GM21528 (cell line): ENCODE measurements around the gene YBEY.

Experiments
- ATAC-seq: cut with Tn5 transposase; IDR thresholded peaks from one replicate; pipeline ENCODE4 v1.9.1; 2021; ENCODE audit warnings: mild to moderate bottlenecking, moderate library complexity; ENCODE audit not compliant: unreplicated experiment, low FRiP score

YBEY gene

GRCh38 chr21:46325073-46325912 lies 39.2 kb downstream of the YBEY start:
- peak; percentile 13 for ATAC-seq

DNA sequence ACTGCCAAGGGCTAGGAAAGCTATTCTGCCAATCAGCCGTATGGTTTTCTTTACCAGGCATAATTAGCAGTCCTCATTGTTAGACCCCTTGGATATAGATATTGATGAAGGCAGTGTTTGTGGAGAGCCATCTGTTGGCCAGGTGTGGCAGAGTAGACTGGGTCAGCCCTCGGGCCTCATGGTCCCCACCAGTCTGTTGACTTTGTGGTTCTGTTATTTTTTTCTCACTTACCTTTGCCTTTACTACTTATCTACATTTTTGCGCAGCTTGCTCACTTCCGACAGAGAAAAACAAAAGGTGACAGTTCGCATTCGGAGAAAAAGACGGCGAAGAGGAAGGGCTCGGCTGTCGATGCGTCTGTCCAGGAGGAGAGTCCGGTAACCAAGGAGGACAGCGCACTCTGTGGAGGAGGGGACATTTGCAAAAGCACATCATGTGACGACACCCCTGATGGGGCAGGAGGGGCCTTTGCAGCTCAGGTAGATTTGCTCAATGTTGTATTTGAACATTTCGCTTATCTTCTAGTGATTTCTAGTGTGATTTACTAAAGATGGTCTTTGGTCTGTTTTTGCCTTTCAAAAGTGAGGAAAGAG lies 40.1 kb downstream of the YBEY start:
- ATAC-seq = no peak

GRCh38 chr21:46327711-46328110 lies 41.6 kb downstream of the YBEY start:
- no peak for ATAC-seq

DNA sequence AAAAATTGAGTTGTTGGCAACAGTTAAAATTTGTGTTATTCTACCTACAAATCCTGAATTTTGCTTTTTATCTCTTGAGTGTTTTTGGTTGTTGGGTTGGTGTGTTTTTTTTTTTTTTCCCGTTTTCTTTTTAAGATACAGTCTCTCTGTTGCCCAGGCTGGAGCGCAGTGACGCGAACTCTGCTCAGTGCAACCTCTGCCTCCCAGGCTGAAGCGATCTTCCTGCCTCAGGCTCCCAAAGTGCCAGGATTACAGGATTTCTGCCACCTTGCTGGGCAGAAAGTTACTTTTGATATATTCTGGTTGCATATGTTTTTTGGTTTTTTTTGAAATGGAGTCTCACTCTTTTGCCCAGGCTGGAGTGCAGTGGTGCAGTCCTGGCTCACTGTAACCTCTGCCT lies 42.0 kb downstream of the YBEY start:
- no peak for ATAC-seq

- ATAC-seq = no peak
These were observed 43.7 kb downstream of the YBEY start for GRCh38 chr21:46329796-46330195.

DNA sequence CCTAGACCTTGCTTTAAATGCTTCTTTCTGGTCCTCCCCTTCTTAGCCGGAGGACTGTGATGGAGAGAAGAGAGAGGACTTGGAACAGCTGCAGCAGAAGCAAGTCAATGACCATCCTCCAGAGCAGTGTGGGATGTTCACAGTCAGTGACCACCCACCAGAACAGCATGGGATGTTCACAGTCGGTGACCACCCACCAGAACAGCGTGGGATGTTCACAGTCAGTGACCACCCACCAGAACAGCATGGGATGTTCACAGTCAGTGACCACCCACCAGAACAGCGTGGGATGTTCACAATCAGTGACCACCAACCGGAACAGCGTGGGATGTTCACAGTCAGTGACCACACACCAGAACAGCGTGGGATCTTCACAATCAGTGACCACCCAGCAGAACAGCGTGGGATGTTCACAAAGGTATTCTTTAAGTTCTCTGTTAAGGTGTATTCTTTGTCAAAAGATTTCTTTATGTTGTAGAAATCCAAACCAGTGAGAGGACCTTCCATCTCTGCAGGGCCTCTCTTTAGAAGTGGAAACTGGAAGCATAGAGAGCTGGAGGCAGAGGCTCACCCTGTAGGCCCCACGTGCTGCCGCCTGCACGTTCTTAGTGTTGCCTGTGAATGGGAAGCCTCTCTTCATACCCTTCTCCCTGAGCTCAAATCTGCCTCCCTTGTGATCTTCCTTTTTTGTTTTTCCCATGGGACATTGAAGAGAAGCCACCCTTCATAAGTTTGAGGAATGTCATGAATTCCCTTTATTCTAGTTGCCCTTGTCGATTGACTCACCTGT lies 48.4 kb downstream of the YBEY start:
- ATAC-seq = no peak

DNA sequence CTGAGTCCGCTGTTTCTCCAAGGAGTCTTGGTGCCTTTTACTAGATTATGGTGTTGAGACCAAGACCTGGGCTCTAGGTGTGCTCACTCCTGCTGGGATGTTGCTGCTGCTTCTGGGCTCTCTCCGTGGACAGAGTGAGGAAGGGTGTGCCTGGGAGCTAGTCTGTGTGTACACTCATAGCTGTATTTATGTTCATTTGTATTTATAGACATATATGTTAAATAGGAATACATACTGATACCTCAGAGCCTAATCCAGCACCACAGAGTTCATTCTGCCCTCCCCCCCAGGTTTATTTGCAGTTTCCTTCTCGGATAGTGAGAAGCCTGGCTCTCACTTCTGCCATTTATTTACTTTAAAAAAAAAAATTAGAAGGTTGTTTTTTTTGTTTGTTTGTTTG lies 50.5 kb downstream of the YBEY start:
- no peak for ATAC-seq

DNA sequence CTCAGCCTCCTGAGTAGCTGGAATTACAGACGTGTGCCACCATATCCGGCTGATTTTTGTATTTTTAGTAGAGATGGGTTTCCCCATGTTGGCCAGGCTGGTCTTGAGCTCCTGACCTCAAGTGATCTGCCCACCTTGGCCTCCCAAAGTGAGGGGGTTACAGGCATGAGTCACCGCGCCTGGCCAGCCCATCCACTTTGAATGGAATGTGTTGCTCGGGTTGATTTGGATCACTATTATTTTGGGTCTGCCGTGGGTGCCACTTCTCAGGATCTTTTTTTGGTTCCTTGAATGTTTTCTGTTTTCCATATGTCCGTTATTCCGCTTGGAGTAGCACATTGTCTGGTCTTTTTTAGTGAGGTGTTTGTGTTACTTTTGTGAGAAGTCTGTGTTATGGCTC lies 54.9 kb downstream of the YBEY start:
- ATAC-seq = no peak

DNA sequence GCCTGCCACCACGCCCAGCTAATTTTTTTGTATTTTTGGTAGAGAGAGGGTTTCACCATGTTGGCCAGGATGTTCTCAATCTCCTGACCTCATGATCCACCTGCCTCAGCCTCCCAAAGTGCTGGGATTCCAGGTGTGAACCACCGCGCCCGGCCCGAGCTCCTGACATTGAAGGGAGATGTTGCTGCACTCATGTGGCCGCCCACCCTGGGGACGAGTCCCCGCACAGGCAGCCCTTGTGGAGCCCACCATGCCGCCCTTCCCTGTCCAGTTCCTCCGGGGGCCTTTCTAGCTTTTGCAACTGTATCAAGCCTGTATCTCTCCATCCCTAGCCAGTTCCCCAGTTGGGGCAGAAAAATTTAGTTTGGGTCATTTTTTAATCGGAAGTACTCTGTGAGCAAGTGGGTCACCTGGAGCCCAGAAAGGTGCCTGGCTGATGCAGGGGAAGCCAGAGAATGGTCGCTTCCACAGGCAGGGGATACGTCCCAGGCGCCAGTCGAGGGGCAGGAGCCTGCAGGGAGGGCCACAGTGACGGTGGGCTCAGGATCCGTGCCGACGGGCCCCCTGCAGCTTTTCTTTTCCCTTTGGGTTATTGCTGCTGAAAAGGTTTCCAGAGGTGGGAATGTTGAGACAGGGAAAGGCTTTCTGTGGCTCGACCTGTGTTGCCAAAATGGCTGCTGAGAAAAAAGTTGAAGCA lies 58.2 kb downstream of the YBEY start:
- ATAC-seq = no peak

DNA sequence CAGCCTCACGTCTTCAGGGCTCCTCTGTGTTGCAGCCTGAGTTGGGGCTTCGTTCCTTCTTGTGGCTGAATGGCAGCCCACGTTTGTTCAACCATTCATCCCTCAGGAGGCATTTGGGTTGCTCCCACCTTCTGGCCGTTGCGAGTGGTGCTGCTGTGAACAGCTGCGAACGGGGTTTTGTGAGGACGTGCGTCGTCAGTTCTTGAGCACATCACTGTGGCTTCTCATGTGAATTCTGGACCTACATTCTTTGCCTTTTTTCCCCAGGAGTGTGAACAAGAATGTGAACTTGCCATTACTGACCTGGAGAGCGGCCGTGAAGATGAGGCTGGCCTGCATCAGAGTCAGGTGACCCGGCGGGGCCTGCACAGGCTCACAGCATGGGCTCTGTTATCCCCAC lies 59.7 kb downstream of the YBEY start:
- ATAC-seq = no peak

DNA sequence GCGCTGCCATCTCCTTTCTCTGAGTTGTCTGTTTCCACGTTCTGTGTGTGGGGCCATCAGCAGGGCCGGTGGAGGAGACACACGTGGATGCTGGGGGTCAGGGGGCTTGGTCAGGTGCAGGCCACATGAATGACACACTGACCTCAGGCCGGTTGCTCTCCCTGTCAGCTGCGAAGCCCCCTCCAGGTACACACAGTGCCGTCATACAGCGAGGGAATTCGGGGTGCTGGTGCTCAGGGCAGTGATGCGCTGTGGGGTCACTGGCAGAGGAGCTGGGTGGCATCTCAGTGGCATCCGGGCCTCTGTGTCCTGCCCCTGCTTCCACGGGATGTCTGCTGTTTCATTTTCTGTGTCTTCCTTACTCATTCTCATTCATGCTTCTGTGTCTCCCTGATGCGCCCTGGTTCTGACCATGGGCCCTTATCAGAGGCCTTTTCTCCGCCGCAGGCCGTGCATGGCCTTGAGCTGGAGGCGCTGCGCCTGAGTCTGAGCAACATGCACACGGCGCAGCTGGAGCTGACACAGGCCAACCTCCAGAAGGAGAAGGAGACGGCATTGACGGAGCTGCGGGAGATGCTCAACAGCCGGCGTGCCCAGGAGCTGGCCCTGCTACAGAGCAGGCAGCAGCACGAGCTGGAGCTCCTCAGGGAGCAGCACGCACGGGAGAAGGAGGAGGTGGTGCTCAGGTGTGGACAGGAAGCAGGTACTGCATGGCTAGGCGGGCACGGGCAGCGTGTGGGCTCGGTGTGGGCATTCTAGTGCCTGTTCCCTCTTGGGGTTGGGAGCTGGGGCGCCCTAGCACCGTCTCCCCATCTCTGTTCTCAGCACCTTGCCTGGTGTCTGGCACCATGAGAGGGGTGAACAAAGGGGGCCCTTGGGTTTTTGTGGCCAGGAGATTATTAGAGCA lies 60.4 kb downstream of the YBEY start:
- ATAC-seq = no peak

DNA sequence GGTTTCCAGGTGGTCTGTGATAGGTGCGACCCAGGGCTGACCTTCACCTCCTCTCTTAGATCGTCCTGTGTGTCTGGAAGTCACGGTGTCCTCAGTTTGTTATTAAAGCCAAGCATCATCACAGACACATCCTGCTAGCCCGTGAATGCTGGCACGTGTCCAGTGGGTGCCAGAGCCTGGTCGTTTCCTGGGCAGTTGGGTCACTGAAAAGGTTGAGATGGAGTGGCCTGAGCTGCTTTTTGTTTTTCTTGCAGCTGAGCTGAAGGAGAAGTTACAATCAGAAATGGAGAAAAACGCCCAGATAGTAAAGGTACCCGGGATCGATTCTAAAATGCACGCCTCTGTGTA lies 61.0 kb downstream of the YBEY start:
- no peak for ATAC-seq
